Measurements from ENCODE around the gene NGB.

Gene NGB

DNA sequence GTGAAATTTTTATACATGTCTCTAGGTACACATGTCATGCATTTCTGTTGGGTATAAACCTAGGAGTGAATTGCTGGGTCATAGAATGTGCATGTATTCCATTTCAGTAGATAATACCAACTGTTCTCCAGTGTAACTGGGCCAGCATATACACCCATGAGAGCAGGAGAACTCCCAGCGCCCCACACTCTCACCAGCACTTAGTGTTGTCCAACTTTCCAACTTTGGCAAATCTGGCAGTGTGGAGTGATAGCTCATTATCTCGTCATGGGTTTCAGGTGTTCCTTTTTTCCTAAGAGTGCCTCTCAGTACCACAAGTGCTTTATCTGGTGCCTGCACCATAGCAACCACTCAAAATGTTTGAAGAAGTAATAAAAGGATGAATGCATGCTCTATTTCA lies 40.1 kb downstream of the NGB start:
- DNase-seq (ENCODE audit: low read depth), result no peak

GRCh38 chr14:77228056-77228455 lies 43.0 kb downstream of the NGB start:
- DNase-seq (ENCODE audit: low read depth), result no peak

- no peak for DNase-seq (ENCODE audit: low read depth)
Measured at GRCh38 chr14:77225892-77226557, 45.0 kb downstream of the NGB start.

DNA sequence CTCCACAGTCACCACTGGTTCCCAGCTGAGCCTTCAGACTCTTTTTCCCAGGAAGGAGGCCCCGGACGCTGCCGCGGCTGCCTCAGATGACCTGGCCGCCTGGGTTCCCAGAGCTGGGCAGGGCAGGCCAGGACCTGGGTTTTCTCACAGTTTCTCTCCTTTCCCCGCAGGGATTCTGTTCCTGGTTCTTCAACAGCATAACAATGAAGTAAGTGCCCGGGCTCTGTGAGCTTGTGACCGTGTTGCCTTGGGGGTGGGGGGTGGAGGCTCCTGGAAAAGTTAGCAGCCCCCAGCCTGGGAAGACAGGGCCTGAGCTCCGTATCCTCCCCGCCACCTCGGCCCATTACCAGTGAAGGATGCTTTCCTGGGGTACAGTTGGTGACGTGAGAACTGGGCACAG lies 45.8 kb downstream of the NGB start:
- no peak for DNase-seq (ENCODE audit: low read depth)

- no peak for DNase-seq (ENCODE audit: low read depth)
Measured at GRCh38 chr14:77224212-77224611, 46.8 kb downstream of the NGB start.

DNA sequence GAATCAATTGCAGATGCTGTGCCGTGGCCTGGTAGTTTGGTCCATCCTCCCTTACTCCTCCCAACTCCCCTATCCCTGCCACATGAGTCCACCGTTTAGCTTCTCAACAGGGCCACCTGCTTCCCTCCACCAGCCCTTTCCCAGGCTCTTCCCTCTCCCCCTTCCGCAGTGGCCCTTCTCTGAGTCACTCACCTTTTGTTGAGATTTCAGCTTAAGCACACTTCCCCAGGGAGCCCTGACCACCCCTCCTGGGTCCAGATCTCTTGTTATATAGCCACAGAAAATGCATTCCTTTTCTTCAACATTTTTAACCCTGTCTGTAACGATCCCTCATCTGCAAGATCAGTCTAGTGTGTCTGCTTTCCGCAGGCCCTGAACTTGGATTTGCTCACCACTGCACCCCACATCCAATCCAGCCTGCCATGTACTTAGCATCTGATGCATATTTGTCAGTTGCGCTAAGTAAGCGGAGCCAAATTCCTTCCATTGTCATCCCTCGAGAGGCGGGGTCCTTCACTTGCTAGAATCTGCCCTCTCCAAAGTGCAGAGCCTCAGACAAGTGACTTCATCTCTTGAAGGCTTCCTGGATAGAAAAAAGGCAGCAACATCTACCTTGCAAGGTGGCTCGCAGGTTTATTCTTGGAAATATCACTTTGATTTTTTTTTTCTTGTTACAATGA lies 48.3 kb downstream of the NGB start:
- DNase-seq (ENCODE audit: low read depth), result no peak

DNA sequence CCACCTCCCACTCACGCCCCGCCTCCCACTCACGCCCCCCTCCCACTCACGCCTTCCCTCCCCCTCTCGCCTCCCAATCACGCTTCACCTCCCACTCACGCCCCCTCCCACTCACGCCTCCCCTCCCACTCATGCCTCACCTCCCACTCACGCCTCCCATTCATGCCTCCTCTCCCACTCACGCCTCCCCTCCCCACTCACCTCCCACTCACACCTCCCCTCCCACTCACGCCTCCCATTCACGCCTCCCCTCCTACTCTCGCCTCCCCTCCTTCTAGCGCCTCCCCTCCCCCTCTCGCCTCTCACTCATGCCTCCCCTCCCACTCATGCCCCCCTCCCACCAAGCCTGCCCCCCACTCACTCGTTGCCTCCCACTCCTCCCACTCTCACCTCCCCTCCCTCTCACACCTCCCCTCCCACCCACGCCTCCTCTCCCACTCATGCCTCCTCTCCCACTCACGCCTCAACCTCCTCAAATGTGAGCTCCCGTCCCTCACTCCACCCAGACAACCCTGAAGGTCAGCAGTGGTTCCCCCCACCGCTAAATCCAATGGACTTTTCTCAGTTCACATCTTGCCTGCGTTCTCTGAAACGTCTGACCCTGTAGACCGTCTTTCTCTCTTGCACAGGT lies 49.6 kb downstream of the NGB start:
- DNase-seq (ENCODE audit: low read depth), result no peak

- no peak for DNase-seq (ENCODE audit: low read depth)
Measured at GRCh38 chr14:77220246-77221017, 50.6 kb downstream of the NGB start.

DNA sequence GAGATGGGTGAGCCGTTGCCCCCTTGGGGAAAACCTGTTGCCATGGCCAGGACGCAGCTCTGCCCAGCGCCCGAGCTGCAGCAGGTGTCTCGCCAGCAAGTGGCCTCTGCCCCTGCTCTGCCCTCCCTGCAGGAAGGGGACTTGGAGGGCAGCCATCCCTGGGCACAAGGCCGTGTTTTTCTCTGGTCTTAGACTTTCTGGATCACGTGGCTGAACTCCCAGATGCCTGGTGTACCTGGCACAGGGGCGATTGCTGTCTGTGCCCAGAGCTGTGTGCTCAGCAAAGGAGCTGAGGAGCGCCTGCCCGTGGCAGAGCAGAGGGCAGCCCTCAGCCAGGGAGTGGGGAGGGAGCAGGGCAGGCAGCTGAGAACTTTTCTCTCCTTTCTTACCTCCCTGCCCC lies 51.4 kb downstream of the NGB start:
- DNase-seq (ENCODE audit: low read depth), result no peak

DNA sequence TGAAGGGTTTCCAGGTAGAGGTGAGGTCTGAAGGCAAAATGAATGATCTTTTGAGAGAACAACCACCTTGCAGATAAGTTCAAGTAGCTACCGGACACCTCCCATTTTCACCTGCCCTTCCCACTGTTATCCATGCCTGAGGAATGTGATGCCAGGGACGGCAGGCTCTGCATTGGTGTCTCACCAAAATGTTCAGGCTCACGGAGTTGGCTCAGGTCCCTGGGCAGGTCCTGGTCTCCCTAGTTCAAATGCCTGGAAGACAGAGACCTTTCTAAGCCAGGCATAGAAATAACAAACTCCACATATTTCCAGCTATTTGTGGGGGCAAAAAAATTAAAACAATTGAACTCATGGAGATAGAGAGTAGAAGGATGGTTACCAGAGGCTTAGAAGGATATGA lies 53.5 kb downstream of the NGB start:
- no peak for DNase-seq (ENCODE audit: low read depth)
